GM18870 (cell line): ENCODE measurements around the gene COQ2.
A peak's percentile ranks its signal among the peaks of the same experiment; 100 is the strongest.
"Not testable (repeated sequence)": the region's sequence is repeated elsewhere in the genome, so short reads cannot be mapped to it uniquely, and the experiment has no call there.

ENCODE experiments used
- ATAC-seq: cut with Tn5 transposase; IDR thresholded peaks from one replicate; pipeline ENCODE4 v1.9.1; 2021; ENCODE audit warnings: moderate library complexity; ENCODE audit not compliant: unreplicated experiment

COQ2 gene

GRCh38 chr4:83288381-83288780 lies 3.8 kb upstream of the COQ2 start:
- not testable (repeated sequence) for ATAC-seq

DNA sequence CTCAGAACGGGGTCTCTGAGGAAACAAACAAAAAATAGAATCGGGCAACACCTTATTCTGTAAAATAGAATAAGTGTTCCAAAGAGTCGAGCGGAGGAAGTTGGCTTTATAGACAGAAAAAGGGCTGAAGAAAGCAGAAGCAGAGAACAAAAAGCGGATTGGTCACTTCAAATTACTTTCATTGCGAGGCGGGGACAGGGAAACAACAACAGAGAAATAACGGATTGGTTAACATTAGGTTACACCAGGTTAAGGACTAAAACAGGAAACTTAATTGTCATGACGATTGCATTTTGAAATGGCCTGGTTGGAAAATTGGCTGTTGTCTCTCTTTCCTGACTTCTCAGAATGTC lies 433 bp upstream of the COQ2 start:
- ATAC-seq = peak; percentile 10

DNA sequence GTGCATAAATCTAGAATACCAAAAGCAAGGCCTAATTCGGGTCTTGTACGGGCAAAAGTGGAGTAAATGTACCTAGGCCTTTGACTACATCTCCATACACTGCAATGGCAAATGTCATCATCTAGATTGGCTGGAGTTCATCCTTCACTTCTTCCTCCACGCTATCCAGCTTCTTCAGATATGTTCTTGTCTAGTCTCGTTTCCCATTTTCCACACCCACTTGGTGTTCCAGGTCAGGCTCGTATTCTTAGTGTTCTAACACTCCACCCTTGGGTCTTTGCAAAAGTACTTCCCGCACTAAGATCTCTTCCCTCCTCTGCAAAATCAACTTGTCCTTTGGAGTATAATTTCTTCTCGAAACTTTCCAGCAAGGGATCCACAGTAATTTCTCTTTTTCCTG lies 1.4 kb downstream of the COQ2 start:
- no peak for ATAC-seq

DNA sequence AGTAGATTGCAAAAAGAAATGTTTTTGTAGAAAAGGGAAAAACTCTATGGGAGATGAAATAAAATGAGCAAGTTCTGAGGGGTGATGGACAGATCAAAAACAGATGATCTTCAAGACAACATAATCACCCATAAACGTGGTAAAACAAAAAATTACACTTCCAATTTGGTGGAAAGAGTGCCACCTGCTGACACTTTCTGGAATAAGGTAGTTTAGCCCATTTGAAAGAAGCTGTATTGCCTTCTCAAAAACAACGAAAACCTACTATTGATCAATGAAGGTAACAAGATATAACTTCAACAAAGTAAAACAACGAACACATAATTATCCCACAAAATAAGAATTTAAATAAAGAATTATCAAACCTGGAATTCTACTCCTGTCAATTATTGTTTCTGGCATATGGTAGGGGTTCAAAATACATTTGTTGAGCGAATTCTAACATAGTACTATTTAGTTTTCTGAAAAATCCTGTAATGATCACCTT lies 2.5 kb downstream of the COQ2 start:
- ATAC-seq = no peak

- no peak for ATAC-seq
Measured at GRCh38 chr4:83281307-83281706, 3.3 kb downstream of the COQ2 start.

DNA sequence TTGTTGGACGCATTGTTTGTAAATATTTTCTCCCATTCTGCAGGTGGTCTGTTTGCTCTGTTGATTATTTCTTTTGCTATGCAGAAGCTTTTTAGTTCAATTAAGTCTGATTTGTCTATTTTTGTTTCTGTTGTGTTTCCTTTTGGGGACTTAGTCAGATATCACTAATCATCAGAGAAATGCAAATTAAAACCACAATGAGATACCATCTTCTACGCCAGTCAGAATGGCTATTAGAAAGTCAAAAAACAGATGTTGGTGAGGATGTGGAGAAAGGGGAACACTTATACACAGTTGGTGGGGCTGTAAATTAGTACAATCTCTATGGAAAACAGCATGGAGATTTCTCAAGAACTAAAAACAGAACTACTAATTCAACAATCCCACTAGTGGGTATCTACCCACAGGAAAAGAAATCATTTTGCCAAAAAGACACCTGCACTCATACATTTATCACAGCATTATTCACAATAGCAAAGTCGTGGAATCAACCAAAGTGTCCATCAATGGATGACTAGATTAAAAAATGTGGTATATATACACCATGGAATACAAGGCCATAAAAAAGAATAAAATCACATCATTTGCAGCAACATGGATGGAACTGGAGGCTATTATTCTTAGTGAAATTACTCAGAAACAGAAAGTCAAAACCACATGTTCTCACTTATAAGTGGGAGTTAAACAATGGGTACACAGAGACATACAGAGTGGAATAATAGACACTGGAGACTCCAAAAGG lies 8.1 kb downstream of the COQ2 start:
- ATAC-seq = peak; percentile 74

- ATAC-seq = not testable (repeated sequence)
Measured at GRCh38 chr4:83273926-83274325, 10.7 kb downstream of the COQ2 start.

- peak; percentile 90 for ATAC-seq
Measured at GRCh38 chr4:83272900-83273299, 11.7 kb downstream of the COQ2 start.

- no peak for ATAC-seq
Measured at GRCh38 chr4:83269256-83269655, 15.3 kb downstream of the COQ2 start.

- no peak for ATAC-seq
Measured at GRCh38 chr4:83268491-83268890, 16.1 kb downstream of the COQ2 start.

DNA sequence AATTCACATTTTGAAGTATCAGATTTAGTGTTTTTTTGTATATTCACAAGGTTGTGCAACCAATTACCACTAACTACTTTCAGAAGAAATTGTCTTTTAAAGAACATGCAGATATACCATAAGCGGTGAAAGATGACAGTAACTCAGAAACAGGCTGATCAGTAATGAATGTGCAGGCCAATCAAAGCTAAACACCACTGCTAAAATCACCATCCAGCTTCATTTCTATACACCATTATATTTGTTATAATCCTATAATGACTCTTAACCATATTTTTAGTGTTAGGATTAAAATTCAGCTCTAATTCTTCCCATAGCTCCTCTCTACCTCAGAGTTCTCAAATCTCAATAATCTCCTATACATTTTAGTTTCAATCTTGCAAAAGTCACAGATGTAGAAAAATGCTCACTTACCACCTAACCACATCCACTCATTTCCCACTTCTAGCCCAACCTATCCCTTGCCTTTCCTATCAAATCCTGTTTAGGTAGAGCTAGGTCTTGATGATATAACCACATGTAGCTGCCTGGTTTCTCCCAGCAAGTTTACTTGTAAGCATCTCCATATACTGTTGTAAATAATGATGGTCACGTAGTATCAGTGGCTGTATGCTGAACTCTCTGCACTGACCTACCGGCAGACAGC lies 16.6 kb downstream of the COQ2 start:
- no peak for ATAC-seq

DNA sequence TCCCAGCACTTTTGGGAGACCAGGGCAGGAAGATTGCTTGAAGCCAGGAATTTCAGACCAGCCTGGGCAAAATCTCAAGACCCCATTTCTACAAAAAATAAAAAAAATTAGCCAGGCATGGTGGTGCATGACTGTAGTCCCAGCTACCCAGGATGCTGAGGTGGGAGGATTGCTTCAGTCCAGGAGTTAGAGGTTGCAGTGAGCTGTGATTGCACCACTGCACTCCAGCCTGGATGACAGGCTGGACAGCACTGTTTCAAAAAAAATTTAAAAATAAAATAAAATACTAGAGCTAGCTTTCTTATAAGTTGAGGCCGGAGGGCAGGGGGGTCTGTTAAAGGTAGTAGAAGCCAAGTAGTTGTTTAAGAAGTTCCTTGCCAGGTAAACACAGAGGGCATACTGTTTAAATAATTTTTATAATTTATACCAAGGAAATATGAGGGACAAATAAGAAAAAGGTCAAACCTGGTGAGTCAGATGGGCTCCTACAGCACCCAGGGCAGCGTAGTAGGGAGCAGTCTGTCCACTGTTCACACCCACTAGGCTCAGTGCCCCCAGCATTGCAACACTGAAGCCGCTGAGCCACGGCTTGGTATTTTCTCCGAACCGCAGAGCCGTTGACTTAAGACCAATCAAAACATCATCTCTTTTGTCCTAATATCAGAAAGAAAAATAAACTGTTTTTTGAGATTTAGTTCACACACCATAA lies 17.3 kb downstream of the COQ2 start:
- ATAC-seq = no peak

DNA sequence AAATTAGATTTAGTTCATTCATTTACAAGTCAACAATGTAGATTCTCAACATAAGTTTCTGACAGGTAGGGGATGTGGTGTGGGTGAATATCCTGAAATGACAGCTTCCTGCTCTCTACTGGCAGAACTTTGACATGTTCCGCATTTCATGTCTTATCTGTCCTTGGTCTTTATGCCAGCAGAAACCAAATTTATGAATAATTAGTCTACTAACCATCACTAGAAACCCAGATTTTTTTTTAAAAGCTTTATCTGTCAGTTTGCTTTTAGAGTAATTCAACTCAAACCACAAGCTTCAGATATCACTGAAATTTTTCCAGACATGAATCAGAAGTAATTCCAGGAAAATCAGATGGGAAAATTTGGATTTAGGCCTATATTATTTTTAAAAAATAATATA lies 17.9 kb downstream of the COQ2 start:
- peak; percentile 59 for ATAC-seq

DNA sequence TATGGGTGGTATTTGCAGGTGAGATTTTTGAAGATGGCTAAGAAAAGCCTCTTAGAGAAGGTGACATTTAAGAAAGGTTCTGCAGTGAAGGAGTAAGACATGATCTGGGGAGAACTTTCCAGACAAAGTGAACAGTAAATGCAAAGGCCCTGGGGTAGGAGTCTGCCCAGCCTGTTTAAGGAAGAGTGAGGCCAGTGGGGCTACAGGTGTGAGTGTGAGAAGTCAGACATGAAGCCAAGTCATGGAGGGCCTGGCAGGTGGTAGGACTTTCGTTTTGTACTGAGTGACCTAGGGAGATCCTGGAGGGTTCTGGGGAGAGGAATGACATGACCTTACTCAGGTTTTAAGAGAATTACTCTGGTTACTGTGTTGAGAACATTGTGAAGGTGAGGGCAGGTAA lies 21.5 kb downstream of the COQ2 start:
- ATAC-seq = no peak

GRCh38 chr4:83262682-83263081 lies 21.9 kb downstream of the COQ2 start:
- no peak for ATAC-seq

- ATAC-seq = no peak
Measured at GRCh38 chr4:83261307-83261706, 23.3 kb downstream of the COQ2 start.

- ATAC-seq = no peak
Measured at GRCh38 chr4:83259586-83259985, 25.0 kb downstream of the COQ2 start.

GRCh38 chr4:83258461-83258860 lies 26.1 kb downstream of the COQ2 start:
- ATAC-seq = no peak

- no peak for ATAC-seq
Measured at GRCh38 chr4:83257811-83258210, 26.8 kb downstream of the COQ2 start.

- ATAC-seq = no peak
Measured at GRCh38 chr4:83255584-83255983, 29.0 kb downstream of the COQ2 start.

DNA sequence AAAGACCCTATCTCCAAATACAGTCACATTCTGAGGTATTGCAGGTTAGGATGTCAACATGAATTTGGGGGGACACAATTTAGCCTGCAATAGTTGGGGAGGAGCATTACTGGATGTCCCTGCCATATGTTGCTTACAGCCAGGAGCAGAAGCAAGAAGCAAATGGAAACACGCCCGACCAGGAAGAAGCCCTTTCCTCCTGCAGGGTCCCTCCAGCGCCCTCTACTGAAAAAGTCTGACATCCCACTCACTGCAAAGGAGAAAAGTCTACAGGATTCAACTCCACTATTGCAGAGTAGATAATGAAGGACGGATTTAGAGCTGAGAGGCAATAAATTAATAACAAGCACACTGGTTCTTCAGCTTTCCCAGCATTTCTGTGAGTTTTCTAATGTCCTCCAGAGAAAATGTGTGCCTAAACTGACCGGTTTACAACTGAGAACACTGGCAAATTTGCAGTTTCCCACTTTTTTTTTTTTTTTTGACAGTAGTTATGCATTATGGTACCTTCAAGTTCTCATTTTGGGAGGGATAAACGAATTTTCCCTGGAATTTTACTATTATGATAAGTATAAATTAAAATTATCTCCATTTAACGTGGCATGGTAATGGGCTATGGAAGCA lies 31.7 kb downstream of the COQ2 start:
- peak; percentile 56 for ATAC-seq

DNA sequence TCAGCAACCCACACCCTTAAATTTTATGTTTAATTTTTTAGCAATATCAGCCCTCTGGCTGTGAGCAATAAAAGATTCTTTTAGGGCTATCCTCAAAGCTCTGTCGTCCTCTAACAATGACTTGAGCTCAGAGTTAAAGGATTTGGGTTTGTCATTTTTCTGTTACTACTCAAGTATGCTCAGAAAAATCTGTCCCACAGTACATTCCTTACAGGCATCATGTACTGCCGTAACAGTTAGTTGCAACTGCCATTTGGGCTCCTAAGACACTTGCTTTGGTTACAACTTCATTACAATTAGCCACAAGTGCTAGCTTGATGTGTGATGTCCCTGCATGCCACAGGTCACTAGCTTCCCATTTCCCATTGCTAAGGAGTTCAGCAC lies 33.2 kb downstream of the COQ2 start:
- ATAC-seq = no peak
